ENCODE measurements around the gene ZNF791. TPM values are rescaled to one million over a fixed set of nuclear protein-coding genes. Genes with fewer than 3 reads are reported as not detected.

ZNF791 gene
- total and polyA plus RNA-seq, 2 of the 13 experiments (the other 11 are each of a cell fraction or from before 2014, with no cell fraction given) = 12.8 to 17.4 TPM

DNA sequence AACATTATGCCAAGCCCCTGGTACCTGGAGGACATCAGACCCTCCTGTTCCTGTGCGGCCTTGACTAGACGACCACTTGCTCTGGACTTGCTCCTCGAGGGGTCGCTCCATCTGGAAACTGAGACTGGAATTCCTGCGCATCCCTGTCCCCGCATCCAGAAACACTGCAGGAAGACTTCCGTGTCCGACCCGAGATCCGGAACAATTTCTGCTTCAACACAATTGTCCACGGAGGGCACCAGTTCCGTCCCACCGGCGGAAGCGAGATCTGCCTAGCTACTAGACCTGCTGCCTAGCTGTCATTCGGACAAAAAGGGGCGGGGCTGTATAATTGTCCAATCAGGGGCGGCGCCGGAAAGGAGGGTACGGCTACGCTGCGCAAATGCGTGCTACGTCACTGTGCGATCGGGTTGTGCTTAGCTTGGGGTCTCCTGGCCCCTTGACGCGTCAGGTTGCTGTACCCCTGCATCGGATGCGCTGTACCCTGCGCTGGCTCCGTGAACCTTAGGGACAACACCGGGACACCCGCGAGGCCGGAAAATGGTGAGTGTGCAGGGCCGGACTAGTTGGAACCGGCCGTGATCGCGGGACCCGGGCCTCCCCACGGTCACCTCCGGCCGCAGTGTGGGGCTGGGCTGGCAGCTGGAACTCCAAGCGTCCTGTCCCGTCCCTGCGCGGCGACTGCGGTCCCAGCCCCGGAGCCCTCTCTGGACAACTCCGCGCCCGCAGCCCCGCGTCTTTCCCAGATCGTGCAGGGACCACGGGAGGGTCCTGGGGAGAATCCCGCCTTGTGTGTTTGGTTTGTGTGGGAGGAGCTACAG lies at the start of gene ZNF791, which contains the start of gene ZNF490 (continued):
- no peak for TF ChIP-seq SRSF1 (optimal IDR thresholded peaks at IDR 0.05; ENCODE audit: low read depth, low read length)
- no peak for TF ChIP-seq TCF12 (IDR thresholded peaks at IDR 0.05)
- no peak for TF ChIP-seq TCF12 (CRISPR knock-in tag; IDR thresholded peaks at IDR 0.05)
- TF ChIP-seq ZFP41 (CRISPR knock-in tag; IDR thresholded peaks at IDR 0.05; ENCODE audit: borderline replicate concordance) = 0 out of 2 replicates have a peak, but pooled peaks have one; percentile 21
- peak; percentile 76 for TF ChIP-seq PHF5A (CRISPR knock-in tag; IDR thresholded peaks at IDR 0.05; ENCODE audit: low read depth, unreplicated experiment)
- no peak for TF ChIP-seq ZNF10 (CRISPR knock-in tag; IDR thresholded peaks at IDR 0.05; ENCODE audit: borderline replicate concordance, low read depth)
- TF ChIP-seq, protein P1, sequence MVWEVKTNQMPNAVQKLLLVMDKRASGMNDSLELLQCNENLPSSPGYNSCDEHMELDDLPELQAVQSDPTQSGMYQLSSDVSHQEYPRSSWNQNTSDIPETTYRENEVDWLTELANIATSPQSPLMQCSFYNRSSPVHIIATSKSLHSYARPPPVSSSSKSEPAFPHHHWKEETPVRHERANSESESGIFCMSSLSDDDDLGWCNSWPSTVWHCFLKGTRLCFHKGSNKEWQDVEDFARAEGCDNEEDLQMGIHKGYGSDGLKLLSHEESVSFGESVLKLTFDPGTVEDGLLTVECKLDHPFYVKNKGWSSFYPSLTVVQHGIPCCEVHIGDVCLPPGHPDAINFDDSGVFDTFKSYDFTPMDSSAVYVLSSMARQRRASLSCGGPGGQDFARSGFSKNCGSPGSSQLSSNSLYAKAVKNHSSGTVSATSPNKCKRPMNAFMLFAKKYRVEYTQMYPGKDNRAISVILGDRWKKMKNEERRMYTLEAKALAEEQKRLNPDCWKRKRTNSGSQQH (CRISPR knock-in tag; IDR thresholded peaks at IDR 0.05; ENCODE audit: low read depth) = peak; percentile 76; the same call in 1 of the 2 replicates
- peak; percentile 11; the same call in 1 of the 2 replicates for TF ChIP-seq ZNF44 (CRISPR knock-in tag; IDR thresholded peaks at IDR 0.05)
- TF ChIP-seq BORCS8-MEF2B (CRISPR knock-in tag; IDR thresholded peaks at IDR 0.05) = 0 out of 2 replicates have a peak, but pooled peaks have one; percentile 2
- peak; percentile 62; the same call in 1 of the 2 replicates for TF ChIP-seq MYC (CRISPR knock-in tag; IDR thresholded peaks at IDR 0.05; ENCODE audit: borderline replicate concordance)
- TF ChIP-seq, protein P2, sequence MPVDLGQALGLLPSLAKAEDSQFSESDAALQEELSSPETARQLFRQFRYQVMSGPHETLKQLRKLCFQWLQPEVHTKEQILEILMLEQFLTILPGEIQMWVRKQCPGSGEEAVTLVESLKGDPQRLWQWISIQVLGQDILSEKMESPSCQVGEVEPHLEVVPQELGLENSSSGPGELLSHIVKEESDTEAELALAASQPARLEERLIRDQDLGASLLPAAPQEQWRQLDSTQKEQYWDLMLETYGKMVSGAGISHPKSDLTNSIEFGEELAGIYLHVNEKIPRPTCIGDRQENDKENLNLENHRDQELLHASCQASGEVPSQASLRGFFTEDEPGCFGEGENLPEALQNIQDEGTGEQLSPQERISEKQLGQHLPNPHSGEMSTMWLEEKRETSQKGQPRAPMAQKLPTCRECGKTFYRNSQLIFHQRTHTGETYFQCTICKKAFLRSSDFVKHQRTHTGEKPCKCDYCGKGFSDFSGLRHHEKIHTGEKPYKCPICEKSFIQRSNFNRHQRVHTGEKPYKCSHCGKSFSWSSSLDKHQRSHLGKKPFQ (CRISPR knock-in tag; IDR thresholded peaks at IDR 0.05; ENCODE audit: insufficient replicate concordance) = no peak
- TF ChIP-seq NR3C1 (CRISPR knock-in tag; IDR thresholded peaks at IDR 0.05) = no peak
- no peak for TF ChIP-seq FOXJ3 (CRISPR knock-in tag; IDR thresholded peaks at IDR 0.05; ENCODE audit: borderline replicate concordance)
- TF ChIP-seq, protein P3, sequence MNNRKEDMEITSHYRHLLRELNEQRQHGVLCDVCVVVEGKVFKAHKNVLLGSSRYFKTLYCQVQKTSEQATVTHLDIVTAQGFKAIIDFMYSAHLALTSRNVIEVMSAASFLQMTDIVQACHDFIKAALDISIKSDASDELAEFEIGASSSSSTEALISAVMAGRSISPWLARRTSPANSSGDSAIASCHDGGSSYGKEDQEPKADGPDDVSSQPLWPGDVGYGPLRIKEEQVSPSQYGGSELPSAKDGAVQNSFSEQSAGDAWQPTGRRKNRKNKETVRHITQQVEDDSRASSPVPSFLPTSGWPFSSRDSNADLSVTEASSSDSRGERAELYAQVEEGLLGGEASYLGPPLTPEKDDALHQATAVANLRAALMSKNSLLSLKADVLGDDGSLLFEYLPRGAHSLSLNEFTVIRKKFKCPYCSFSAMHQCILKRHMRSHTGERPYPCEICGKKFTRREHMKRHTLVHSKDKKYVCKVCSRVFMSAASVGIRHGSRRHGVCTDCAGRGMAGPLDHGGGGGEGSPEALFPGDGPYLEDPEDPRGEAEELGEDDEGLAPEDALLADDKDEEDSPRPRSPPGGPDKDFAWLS (CRISPR knock-in tag; IDR thresholded peaks at IDR 0.05; ENCODE audit: borderline replicate concordance) = no peak
- TF ChIP-seq ZNF672 (CRISPR knock-in tag; IDR thresholded peaks at IDR 0.05) = no peak
- no peak; the same call in 1 of the 2 replicates for TF ChIP-seq ARNT2 (CRISPR knock-in tag; IDR thresholded peaks at IDR 0.05; ENCODE audit: low read depth)
- TF ChIP-seq ZNF431 (CRISPR knock-in tag; IDR thresholded peaks at IDR 0.05; ENCODE audit: borderline replicate concordance, low read depth) = 0 out of 2 replicates have a peak, but pooled peaks have one; percentile 52
- TF ChIP-seq ZNF749 (CRISPR knock-in tag; IDR thresholded peaks at IDR 0.05; ENCODE audit: borderline replicate concordance) = no peak
- TF ChIP-seq ZNF329 (CRISPR knock-in tag; IDR thresholded peaks at IDR 0.05; ENCODE audit: low read depth) = peak; percentile 17; the same call in 1 of the 2 replicates
- TF ChIP-seq LCORL (IDR thresholded peaks at IDR 0.05) = no peak
- TF ChIP-seq LCORL (CRISPR knock-in tag; IDR thresholded peaks at IDR 0.05) = no peak; the same call in none of the 2 replicates
- TF ChIP-seq CENPT (CRISPR knock-in tag; IDR thresholded peaks at IDR 0.05; ENCODE audit: low read depth) = no peak
- peak; percentile 85 for TF ChIP-seq POLR2AphosphoS5 (IDR thresholded peaks at IDR 0.05; ENCODE audit: low read depth, low read length)
- TF ChIP-seq CREBL2 (CRISPR knock-in tag; IDR thresholded peaks at IDR 0.05; ENCODE audit: borderline replicate concordance) = no peak
